HG02571 (cell line): ENCODE measurements around the gene RAB3C.
"Not testable (repeated sequence)": the region's sequence is repeated elsewhere in the genome, so short reads cannot be mapped to it uniquely, and the experiment has no call there.

ENCODE experiments used
- ATAC-seq: cut with Tn5 transposase; IDR thresholded peaks from one replicate; pipeline ENCODE4 v1.9.1; 2021; ENCODE audit warnings: mild to moderate bottlenecking, moderate library complexity; ENCODE audit not compliant: unreplicated experiment

RAB3C gene

GRCh38 chr5:58674070-58674469 lies 91.2 kb downstream of the RAB3C start:
- ATAC-seq, result no peak

- no peak for ATAC-seq
These were observed 91.8 kb downstream of the RAB3C start for GRCh38 chr5:58674711-58675110.

- no peak for ATAC-seq
These were observed 92.5 kb downstream of the RAB3C start for GRCh38 chr5:58675341-58675740.

GRCh38 chr5:58677650-58678049 lies 94.8 kb downstream of the RAB3C start:
- no peak for ATAC-seq

- no peak for ATAC-seq
These were observed 97.6 kb downstream of the RAB3C start for GRCh38 chr5:58680503-58680902.

GRCh38 chr5:58681943-58682342 lies 99.1 kb downstream of the RAB3C start:
- no peak for ATAC-seq

- no peak for ATAC-seq
These were observed 100.7 kb downstream of the RAB3C start for GRCh38 chr5:58683567-58683966.

GRCh38 chr5:58687079-58687478 lies 104.2 kb downstream of the RAB3C start:
- no peak for ATAC-seq

- no peak for ATAC-seq
These were observed 104.7 kb downstream of the RAB3C start for GRCh38 chr5:58687595-58687994.

GRCh38 chr5:58699088-58699761 lies 116.3 kb downstream of the RAB3C start:
- ATAC-seq, result not testable (repeated sequence)

- ATAC-seq, result no peak
These were observed 116.9 kb downstream of the RAB3C start for GRCh38 chr5:58699762-58700118.

- no peak for ATAC-seq
These were observed 121.2 kb downstream of the RAB3C start for GRCh38 chr5:58703925-58704555.

GRCh38 chr5:58706736-58707135 lies 123.9 kb downstream of the RAB3C start:
- ATAC-seq, result no peak

GRCh38 chr5:58708456-58708855 lies 125.6 kb downstream of the RAB3C start:
- no peak for ATAC-seq

- not testable (repeated sequence) for ATAC-seq
These were observed 127.5 kb downstream of the RAB3C start for GRCh38 chr5:58710425-58710824.

- no peak for ATAC-seq
These were observed 128.0 kb downstream of the RAB3C start for GRCh38 chr5:58710871-58711270.

- ATAC-seq, result no peak
These were observed 129.1 kb downstream of the RAB3C start for GRCh38 chr5:58711965-58712364.

- ATAC-seq, result no peak
These were observed 131.2 kb downstream of the RAB3C start for GRCh38 chr5:58714046-58714445.

- no peak for ATAC-seq
These were observed 133.3 kb downstream of the RAB3C start for GRCh38 chr5:58715997-58716656.

GRCh38 chr5:58716713-58717112 lies 133.8 kb downstream of the RAB3C start:
- no peak for ATAC-seq

GRCh38 chr5:58717303-58718007 lies 134.6 kb downstream of the RAB3C start:
- ATAC-seq, result no peak
